H1 (cell line): Measurements from ENCODE around the gene MAPK1. TPM values are rescaled to one million over a fixed set of nuclear protein-coding genes. Genes with fewer than 3 reads are reported as not detected.
"Not testable (repeated sequence)": the region's sequence is repeated elsewhere in the genome, so short reads cannot be mapped to it uniquely, and the experiment has no call there.

ENCODE experiments used
- CTCF ChIA-PET: fragments of 300-600 bp; sonication (Branson Sonifier 250); formaldehyde crosslinking; loops from one replicate; lab custom pipeline; 2021; ENCODE audit not compliant: partially characterized antibody; lab: Charles Lee
- POLR2A ChIA-PET: fragments of 300-600 bp; sonication (Branson Sonifier 250); formaldehyde crosslinking; loops from one replicate; lab custom pipeline; 2021; ENCODE audit warnings: inconsistent platforms; ENCODE audit not compliant: partially characterized antibody; lab: Charles Lee
- DNase-seq, 2 experiments: peaks; one replicate each; pipeline versions ENCODE4 v3.0.0 to v3.0.0-alpha.2; 2010 to 2022; ENCODE audit warnings: low spot score in 2 of 2, low read depth in 1 of 2, mixed read lengths in 1 of 2
- FAIRE-seq: peaks from 2 replicates; lab custom pipeline; 2011; peaks lifted over from hg19 to GRCh38; lab: Jason Lieb, UNC
- H2AFZ ChIP-seq: 2 replicates; pipeline ENCODE4 v1.8.1; 2012; ENCODE audit warnings: low read length, inconsistent platforms
- H2AK5ac ChIP-seq: 2 replicates; pipeline ENCODE4 v1.6.1; 2013; ENCODE audit warnings: low read depth, low read length
- H2BK120ac ChIP-seq: replicated peaks from 2 replicates; pipeline ENCODE3; 2013; ENCODE audit warnings: low read depth, low read length, inconsistent platforms
- H2BK12ac ChIP-seq: 2 replicates; pipeline ENCODE4 v1.6.1; 2013; ENCODE audit warnings: low read depth, low read length
- H2BK15ac ChIP-seq: 2 replicates; pipeline ENCODE4 v1.6.1; 2013; ENCODE audit warnings: low read length
- H2BK20ac ChIP-seq: 2 replicates; pipeline ENCODE4 v1.6.1; 2013; ENCODE audit warnings: low read length
- H2BK5ac ChIP-seq: 2 replicates; pipeline ENCODE4 v1.6.1; 2013; ENCODE audit warnings: low read depth, low read length
- H3K14ac ChIP-seq: 2 replicates; pipeline ENCODE4 v1.6.1; 2013; ENCODE audit warnings: inconsistent platforms; ENCODE audit not compliant: insufficient read length
- H3K18ac ChIP-seq: 2 replicates; pipeline ENCODE4 v1.6.1; 2013; ENCODE audit warnings: low read length; ENCODE audit errors: extremely low read depth
- H3K23ac ChIP-seq: 2 replicates; pipeline ENCODE4 v1.6.1; 2013; ENCODE audit warnings: inconsistent platforms; ENCODE audit not compliant: insufficient read length
- H3K23me2 ChIP-seq: 2 replicates; pipeline ENCODE4 v1.6.1; 2013; ENCODE audit warnings: low read depth, low read length
- H3K27ac ChIP-seq: 2 replicates; pipeline ENCODE4 v1.6.1; 2011; ENCODE audit warnings: low read depth, low read length, inconsistent platforms
- H3K27me3 ChIP-seq, 4 experiments: replicated peaks in 1 of 4; 1 replicate in 1 of 4; 2 replicates in 3 of 4; pipeline versions ENCODE4 v1.6.1 to v1.8.1; 2011 to 2013; ENCODE audit warnings: low read length in 3 of 4, mild to moderate bottlenecking in 3 of 4, inconsistent platforms in 2 of 4, mixed read lengths in 2 of 4, moderate library complexity in 1 of 4; ENCODE audit not compliant: control insufficient read depth in 3 of 4, insufficient read depth in 3 of 4; ENCODE audit errors: extremely low read depth in 1 of 4
- H3K36me3 ChIP-seq, 4 experiments: 2 replicates each; pipeline versions ENCODE4 v1.6.1 to v1.8.1; 2011 to 2013; ENCODE audit warnings: mild to moderate bottlenecking in 4 of 4, low read length in 3 of 4, moderate library complexity in 2 of 4, control low read depth in 1 of 4, inconsistent platforms in 1 of 4; ENCODE audit not compliant: insufficient read depth in 4 of 4, control insufficient read depth in 2 of 4
- H3K4ac ChIP-seq: replicated peaks from 2 replicates; pipeline ENCODE3; 2013; ENCODE audit warnings: low read length, low read depth, mixed read lengths, inconsistent platforms; ENCODE audit not compliant: insufficient read length
- H3K4me1 ChIP-seq, 4 experiments: replicated peaks in 1 of 4; 1 replicate in 1 of 4; 2 replicates in 3 of 4; pipeline versions ENCODE4 v1.6.1 to v1.8.1; 2011 to 2013; ENCODE audit warnings: low read length in 3 of 4, inconsistent platforms in 2 of 4, mixed read lengths in 1 of 4; ENCODE audit not compliant: insufficient read depth in 4 of 4, control insufficient read depth in 3 of 4
- H3K4me2 ChIP-seq, 2 experiments: 2 replicates each; pipeline versions ENCODE4 v1.6.1 to v1.8.1; 2011 to 2013; ENCODE audit warnings: low read depth in 2 of 2, low read length in 2 of 2, control low read depth in 1 of 2, inconsistent platforms in 1 of 2, mild to moderate bottlenecking in 1 of 2; ENCODE audit not compliant: insufficient read depth in 1 of 2
- H3K4me3 ChIP-seq, 4 experiments: fragments of 200-600, 300-600 bp in 1 of 4; sonication (generic), shearing (Covaris generic), sonication (Bioruptor Twin) in 1 of 4; 2 replicates each; pipeline versions ENCODE4 v1.5.1 to v1.8.1; 2011 to 2016; ENCODE audit warnings: low read length in 4 of 4, low read depth in 3 of 4, control low read depth in 2 of 4, inconsistent platforms in 2 of 4, mild to moderate bottlenecking in 2 of 4, mixed read lengths in 1 of 4, moderate library complexity in 1 of 4; ENCODE audit not compliant: insufficient read depth in 2 of 4; ENCODE audit errors: extremely low read depth in 1 of 4
- H3K56ac ChIP-seq: replicated peaks from 2 replicates; pipeline ENCODE3; 2013; ENCODE audit warnings: low read depth, mild to moderate bottlenecking, mixed read lengths, low read length, inconsistent platforms; ENCODE audit not compliant: insufficient read length
- H3K79me1 ChIP-seq: 2 replicates; pipeline ENCODE4 v1.6.1; 2013; ENCODE audit warnings: low read depth, low read length, control low read depth
- H3K79me2 ChIP-seq, 2 experiments: 2 replicates each; pipeline versions ENCODE4 v1.6.1 to v1.8.1; 2012 to 2013; ENCODE audit warnings: low read length in 2 of 2, mild to moderate bottlenecking in 2 of 2, inconsistent platforms in 1 of 2; ENCODE audit not compliant: insufficient read depth in 2 of 2, control insufficient read depth in 1 of 2
- H3K9ac ChIP-seq, 4 experiments: replicated peaks in 1 of 4; 1 replicate in 1 of 4; 2 replicates in 3 of 4; pipeline versions ENCODE4 v1.6.1 to v1.8.1; 2011 to 2013; ENCODE audit warnings: low read depth in 3 of 4, low read length in 3 of 4, control low read depth in 2 of 4, mild to moderate bottlenecking in 2 of 4, moderate library complexity in 2 of 4, inconsistent platforms in 1 of 4; ENCODE audit errors: extremely low read depth in 1 of 4
- H3K9me3 ChIP-seq, 2 experiments: 2 replicates each; pipeline versions ENCODE4 v1.6.1 to v1.8.1; 2012 to 2013; ENCODE audit warnings: mild to moderate bottlenecking in 2 of 2, moderate library complexity in 2 of 2, control low read depth in 1 of 2, inconsistent platforms in 1 of 2, low read depth in 1 of 2, low read length in 1 of 2, mixed read lengths in 1 of 2; ENCODE audit not compliant: insufficient read depth in 2 of 2
- H4K20me1 ChIP-seq, 2 experiments: replicated peaks in 1 of 2; 2 replicates each; pipeline versions ENCODE3 to v1.8.1; 2011 to 2013; ENCODE audit warnings: inconsistent platforms in 2 of 2, low read length in 2 of 2, mild to moderate bottlenecking in 1 of 2; ENCODE audit not compliant: insufficient read depth in 2 of 2, control insufficient read depth in 1 of 2
- H4K5ac ChIP-seq: 2 replicates; pipeline ENCODE4 v1.6.1; 2013; ENCODE audit warnings: low read length, low read depth, mixed read lengths, inconsistent platforms; ENCODE audit not compliant: insufficient read length
- H4K8ac ChIP-seq: 2 replicates; pipeline ENCODE4 v1.8.0; 2013; ENCODE audit warnings: mild to moderate bottlenecking, moderate library complexity, low read length, inconsistent platforms; ENCODE audit not compliant: insufficient read depth; ENCODE audit errors: extremely low read depth
- H4K91ac ChIP-seq: replicated peaks from 2 replicates; pipeline ENCODE3; 2013; ENCODE audit warnings: low read length, mixed read lengths, inconsistent platforms; ENCODE audit not compliant: insufficient read length
- WGBS, 2 experiments: shearing (Covaris generic) in 1 of 2; methylation state at CpG; one replicate each; pipeline versions ENCODE4 v1.1.6 to v1.1.7; 2013 to 2015; ENCODE audit warnings: low lambda C conversion rate in 2 of 2, mixed read lengths in 2 of 2, inconsistent platforms in 1 of 2, low coverage in 1 of 2, missing lambda C conversion rate in 1 of 2; ENCODE audit not compliant: insufficient replicate concordance in 2 of 2, insufficient coverage in 1 of 2, insufficient read length in 1 of 2; ENCODE audit errors: extremely low coverage in 1 of 2, missing lambda C conversion rate in 1 of 2; 5-methylcytosine and 5-hydroxymethylcytosine counted together
- polyA plus RNA-seq, 7 experiments: library from polyadenylated mRNA; depleted of rRNA in 3 of 7; stranded (reverse) in 5 of 7; unstranded in 2 of 7; fragments of >200 nt in 5 of 7; fragments of 200-250 nt in 2 of 7; gene quantifications; 1 replicate in 5 of 7; 2 replicates in 1 of 7; 4 replicates in 1 of 7; pipeline versions ENCODE4 v1.2.1 to v1.2.3, GENCODE V29; 2011 to 2013; ENCODE audit warnings: missing spikeins in 2 of 7, mixed read lengths in 2 of 7
- total RNA-seq: library from RNA; stranded (reverse); fragmentation: NEBNext Ultra II Directional; extraction: Animal tissue kit (Norgen Biotek cat#: 25700); gene quantifications from 2 replicates; pipeline ENCODE4 v1.2.1, GENCODE V29; 2021

The MAPK1 gene
- total and polyA plus RNA-seq, 2 of the 8 experiments (the other 6 are each of a cell fraction or from before 2014, with no cell fraction given) = 28.1 to 101 TPM

GRCh38 chr22:21729184-21729583 lies 138.3 kb downstream of the MAPK1 start:
- H3K23me2 ChIP-seq, H3K36me3 ChIP-seq, DNase-seq, H2BK120ac ChIP-seq, H4K5ac ChIP-seq, H2AFZ ChIP-seq, H3K14ac ChIP-seq, H3K79me1 ChIP-seq, H3K23ac ChIP-seq, H2BK5ac ChIP-seq, H4K91ac ChIP-seq, H3K4me2 ChIP-seq, H3K4me3 ChIP-seq, H2BK15ac ChIP-seq, H2BK20ac ChIP-seq, FAIRE-seq, H3K27me3 ChIP-seq, H3K79me2 ChIP-seq, H2AK5ac ChIP-seq, H3K56ac ChIP-seq, H3K18ac ChIP-seq, H3K27ac ChIP-seq, H3K9me3 ChIP-seq, H4K8ac ChIP-seq, H2BK12ac ChIP-seq, H3K4ac ChIP-seq, POLR2A ChIA-PET, H3K9ac ChIP-seq, H3K4me1 ChIP-seq: not testable (repeated sequence)
- 96% methylated on average over 3 of the region's 3 CpGs; no CpG with 5 or more reads in 1 of the 2 experiments for WGBS, 2 experiments
- CTCF ChIA-PET = interaction anchor here (0.6 to 5.8 kb wide), 3 partner anchors 13 to 88 kb away, joined by 3 to 45 read pairs (median 3); no protein-coding TSS in a partner anchor
- H4K20me1 ChIP-seq = peaks cover 10 to 13% of the 10 kb centered on the region in 2 experiments
